Activated CD8-positive, alpha-beta memory T cell treated with anti-CD3 and anti-CD28 coated beads, Interleukin-2, amount 10 ng/mL, durations not matched to agents 7 days and 5 days (primary cell): ENCODE measurements around the gene KIAA0513. TPM values are rescaled to one million over a fixed set of nuclear protein-coding genes. Genes with fewer than 3 reads are reported as not detected.
A peak's percentile ranks its signal among the peaks of the same experiment; 100 is the strongest.

Experiments used
- ATAC-seq: fragments of 150-1000 bp; cut with Tn5 transposase; one replicate; pipeline ENCODE4 v1.10.0; 2021; ENCODE audit warnings: moderate library complexity
- CTCF ChIA-PET: fragments of 350-600 bp; sonication (Branson Sonifier 250); formaldehyde crosslinking; loops from one replicate; lab custom pipeline; 2021; ENCODE audit warnings: antibody characterized with exemption; lab: Charles Lee
- DNase-seq: peaks from one replicate; pipeline ENCODE4 v3.0.0-alpha.2; 2020
- H3K27ac Mint-ChIP-seq: one replicate; pipeline ENCODE4 v1.8.0; 2021; ENCODE audit warnings: mild to moderate bottlenecking, mixed read lengths
- H3K27me3 Mint-ChIP-seq: one replicate; pipeline ENCODE4 v1.8.0; 2021; ENCODE audit warnings: mixed read lengths
- H3K36me3 Mint-ChIP-seq: one replicate; pipeline ENCODE4 v1.8.0; 2021; ENCODE audit warnings: mild to moderate bottlenecking, mixed read lengths
- H3K4me1 Mint-ChIP-seq: one replicate; pipeline ENCODE4 v1.8.0; 2021; ENCODE audit warnings: mixed read lengths
- H3K4me3 Mint-ChIP-seq: one replicate; pipeline ENCODE4 v1.8.0; 2021; ENCODE audit warnings: mild to moderate bottlenecking, moderate library complexity, mixed read lengths
- H3K9me3 Mint-ChIP-seq: one replicate; pipeline ENCODE4 v1.8.0; 2022; ENCODE audit warnings: low read depth, mixed read lengths
- total RNA-seq, 2 experiments: library from RNA; stranded (reverse); gene quantifications; one replicate each; pipeline ENCODE4 v1.2.3, GENCODE V29; 2021

The KIAA0513 gene
- total RNA-seq, 2 experiments from 2014 or later, result 7.9 to 9.6 TPM

- CTCF ChIA-PET, result no interaction called here
- DNase-seq (no peak), ATAC-seq (no peak)
- Mint-ChIP-seq H3K4me3 (no peak overlapping the region), H3K27ac (no peak overlapping the region), H3K4me1 (no peaks in the 10 kb centered on the region), H3K36me3 (no peaks in the 10 kb centered on the region), H3K9me3 (no peaks in the 10 kb centered on the region), H3K27me3 (no peaks in the 10 kb centered on the region)
These were observed 50.1 kb downstream of the KIAA0513 start for GRCh38 chr16:85077576-85078125.

GRCh38 chr16:85078226-85078625 lies 50.6 kb downstream of the KIAA0513 start:
- CTCF ChIA-PET, result no interaction called here

DNA sequence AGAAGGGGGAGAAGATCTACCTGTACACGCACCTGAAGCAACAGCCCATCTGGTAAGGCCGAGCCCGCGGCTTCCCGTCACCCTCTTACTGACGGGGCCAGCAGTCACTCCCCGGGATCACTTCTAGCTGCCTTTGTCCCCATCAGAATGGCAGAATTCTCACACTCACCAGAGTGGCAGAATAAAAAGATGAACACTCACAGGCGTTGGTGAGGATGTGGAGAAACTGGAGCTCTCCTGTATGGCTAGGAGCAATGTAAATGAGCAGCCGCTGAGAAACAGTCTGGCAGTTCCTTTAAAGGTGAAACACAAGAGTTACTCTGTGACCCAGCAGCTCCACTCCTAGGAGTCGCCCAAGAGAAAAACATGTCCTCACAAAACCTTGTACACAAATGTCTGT lies 51.4 kb downstream of the KIAA0513 start:
- ATAC-seq, result no peak
- Mint-ChIP-seq H3K4me3 (no peak overlapping the region), H3K27me3 (no peaks in the 10 kb centered on the region), H3K27ac (no peak overlapping the region), H3K36me3 (no peaks in the 10 kb centered on the region), H3K9me3 (no peaks in the 10 kb centered on the region), H3K4me1 (no peaks in the 10 kb centered on the region)
- DNase-seq, result no peak
- CTCF ChIA-PET, result no interaction called here

More at GRCh38 chr16:85078226-85078625, 50.6 kb downstream of the KIAA0513 start:
- no peaks in the 10 kb centered on the region for H3K9me3 Mint-ChIP-seq
- H3K36me3 Mint-ChIP-seq, result no peaks in the 10 kb centered on the region
- H3K4me1 Mint-ChIP-seq, result no peaks in the 10 kb centered on the region
- DNase-seq (no peak), ATAC-seq (no peak)
- no peaks in the 10 kb centered on the region for H3K27me3 Mint-ChIP-seq
- no peak overlapping the region for H3K4me3 Mint-ChIP-seq
- H3K27ac Mint-ChIP-seq, result no peak overlapping the region

- Mint-ChIP-seq H3K27ac (no peak overlapping the region), H3K9me3 (no peaks in the 10 kb centered on the region), H3K27me3 (no peaks in the 10 kb centered on the region), H3K4me1 (no peaks in the 10 kb centered on the region), H3K36me3 (no peaks in the 10 kb centered on the region), H3K4me3 (no peak overlapping the region)
- CTCF ChIA-PET, result no interaction called here
- no peak for ATAC-seq
- no peak for DNase-seq
These were observed 52.4 kb downstream of the KIAA0513 start for GRCh38 chr16:85079785-85080570.

GRCh38 chr16:85081038-85081437 lies 53.4 kb downstream of the KIAA0513 start:
- H3K27ac Mint-ChIP-seq, result no peak overlapping the region
- H3K4me3 Mint-ChIP-seq, result no peak overlapping the region
- no peaks in the 10 kb centered on the region for H3K36me3 Mint-ChIP-seq
- H3K27me3 Mint-ChIP-seq, result no peaks in the 10 kb centered on the region
- CTCF ChIA-PET, result interaction anchor here (1.3 kb wide), 1 partner anchor 9 kb away, joined by 3 read pairs; no protein-coding TSS in a partner anchor
- no peaks in the 10 kb centered on the region for H3K4me1 Mint-ChIP-seq
- DNase-seq, result no peak
- ATAC-seq, result no peak
- no peaks in the 10 kb centered on the region for H3K9me3 Mint-ChIP-seq

- Mint-ChIP-seq H3K36me3 (no peaks in the 10 kb centered on the region), H3K4me3 (no peak overlapping the region), H3K4me1 (peaks cover under 1% of the 10 kb centered on the region), H3K27me3 (no peaks in the 10 kb centered on the region), H3K27ac (no peak overlapping the region), H3K9me3 (no peaks in the 10 kb centered on the region)
- CTCF ChIA-PET, result interaction anchor here (1.0 to 1.3 kb wide), 2 partner anchors 9 kb away, joined by 3 read pairs; no protein-coding TSS in a partner anchor
- DNase-seq (no peak), ATAC-seq (no peak)
These were observed 54.2 kb downstream of the KIAA0513 start for GRCh38 chr16:85081765-85082164.

DNA sequence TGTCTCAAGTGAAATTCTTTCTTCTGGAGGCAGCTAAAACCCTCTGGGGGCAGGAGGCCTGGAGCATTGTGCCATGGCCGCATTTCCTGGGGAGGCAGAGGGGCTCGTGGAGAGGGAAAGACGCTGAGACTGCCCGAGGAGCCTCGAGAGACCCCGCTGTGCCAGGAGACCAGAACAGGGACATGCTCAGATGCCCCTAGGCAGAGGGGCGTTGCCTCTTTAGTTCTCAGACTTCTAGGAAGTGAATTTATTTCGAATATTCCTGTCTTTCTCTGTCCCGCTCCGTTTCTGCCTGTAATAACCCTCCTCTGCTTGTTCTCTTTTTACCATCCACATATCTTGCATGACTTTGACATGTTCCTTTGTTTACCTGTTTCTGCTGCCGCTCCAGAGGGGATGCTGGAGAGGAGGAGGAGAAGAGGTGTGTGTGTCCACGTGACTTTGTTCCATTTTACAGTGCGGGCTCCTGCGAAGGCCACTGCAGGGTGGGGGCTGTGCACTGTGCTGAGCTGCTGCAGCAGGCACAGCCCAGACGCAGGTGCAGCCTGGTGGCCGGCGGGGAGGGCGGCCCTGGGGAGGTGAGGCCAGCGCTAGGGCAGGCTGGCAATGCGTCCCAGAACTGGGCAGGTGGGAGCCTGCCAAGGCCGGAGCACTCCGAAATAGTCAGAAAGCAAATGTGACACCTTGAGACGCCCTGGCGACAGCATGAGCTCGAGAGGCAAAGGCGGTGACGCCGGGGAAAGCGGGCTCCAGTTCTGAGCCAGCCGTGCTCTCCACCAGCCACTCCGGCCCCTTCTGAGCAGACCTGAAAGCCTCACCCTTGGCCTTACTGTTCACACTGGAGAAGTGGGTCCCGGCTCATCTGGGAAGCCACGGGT lies 54.8 kb downstream of the KIAA0513 start:
- ATAC-seq (no peak), DNase-seq (no peak)
- H3K27me3 Mint-ChIP-seq, result no peaks in the 10 kb centered on the region
- H3K4me3 Mint-ChIP-seq, result no peak overlapping the region
- CTCF ChIA-PET, result interaction anchor here (1.0 to 1.3 kb wide), 2 partner anchors 9 to 10 kb away, joined by 3 read pairs; no protein-coding TSS in a partner anchor
- no peaks in the 10 kb centered on the region for H3K36me3 Mint-ChIP-seq
- peaks cover 4% of the 10 kb centered on the region for H3K4me1 Mint-ChIP-seq
- no peak overlapping the region for H3K27ac Mint-ChIP-seq
- H3K9me3 Mint-ChIP-seq, result no peaks in the 10 kb centered on the region

- ATAC-seq, result no peak
- no peak for DNase-seq
- CTCF ChIA-PET, result interaction anchor here (2.2 kb wide), 1 partner anchor 28 kb away, joined by 5 read pairs; no protein-coding TSS in a partner anchor
- H3K4me1 Mint-ChIP-seq, result peaks cover 4% of the 10 kb centered on the region
- no peaks in the 10 kb centered on the region for H3K9me3 Mint-ChIP-seq
- no peak overlapping the region for H3K27ac Mint-ChIP-seq
- H3K36me3 Mint-ChIP-seq, result no peaks in the 10 kb centered on the region
- H3K27me3 Mint-ChIP-seq, result no peaks in the 10 kb centered on the region
- no peak overlapping the region for H3K4me3 Mint-ChIP-seq
These were observed 55.5 kb downstream of the KIAA0513 start for GRCh38 chr16:85083051-85083639.

GRCh38 chr16:85084841-85085510 lies 57.4 kb downstream of the KIAA0513 start:
- no peaks in the 10 kb centered on the region for H3K27me3 Mint-ChIP-seq
- H3K27ac Mint-ChIP-seq, result no peak overlapping the region
- CTCF ChIA-PET, result interaction anchor here (1.0 to 4.1 kb wide), 3 partner anchors 30 to 74 kb away, joined by 3 to 43 read pairs (median 5); partner anchors contain the start of gene KIAA0513
- DNase-seq, result no peak
- H3K4me1 Mint-ChIP-seq, result peaks cover 4% of the 10 kb centered on the region
- ATAC-seq, result no peak
- H3K4me3 Mint-ChIP-seq, result no peak overlapping the region
- H3K36me3 Mint-ChIP-seq, result no peaks in the 10 kb centered on the region
- no peaks in the 10 kb centered on the region for H3K9me3 Mint-ChIP-seq

DNA sequence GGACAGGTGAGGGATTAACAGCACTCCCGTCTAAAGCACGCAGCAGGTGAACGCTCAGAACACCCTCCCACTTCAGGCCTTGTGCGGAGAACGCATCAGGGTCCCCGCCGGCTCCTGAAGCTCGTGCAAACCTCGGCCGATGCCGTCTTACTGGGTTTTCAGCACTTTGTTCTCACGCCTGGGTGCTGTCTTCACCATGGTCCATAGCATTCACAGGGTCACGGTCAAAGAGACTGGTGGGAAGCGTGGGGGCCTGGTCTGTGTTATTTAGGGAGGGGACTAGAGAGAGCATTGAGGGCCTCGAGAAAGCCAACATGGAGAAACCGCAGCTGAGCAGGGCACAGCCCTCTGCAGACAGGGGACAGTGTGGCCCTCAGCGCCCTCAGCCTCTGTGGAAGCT lies 58.1 kb downstream of the KIAA0513 start:
- Mint-ChIP-seq H3K36me3 (no peaks in the 10 kb centered on the region), H3K4me3 (no peak overlapping the region), H3K27me3 (no peaks in the 10 kb centered on the region), H3K4me1 (peaks cover 7% of the 10 kb centered on the region), H3K27ac (no peak overlapping the region), H3K9me3 (no peaks in the 10 kb centered on the region)
- CTCF ChIA-PET, result interaction anchor here (0.9 to 4.1 kb wide), 8 partner anchors 19 to 332 kb away, joined by 3 to 43 read pairs (median 14); partner anchors contain the start of gene KIAA0513
- DNase-seq, result no peak
- no peak for ATAC-seq

DNA sequence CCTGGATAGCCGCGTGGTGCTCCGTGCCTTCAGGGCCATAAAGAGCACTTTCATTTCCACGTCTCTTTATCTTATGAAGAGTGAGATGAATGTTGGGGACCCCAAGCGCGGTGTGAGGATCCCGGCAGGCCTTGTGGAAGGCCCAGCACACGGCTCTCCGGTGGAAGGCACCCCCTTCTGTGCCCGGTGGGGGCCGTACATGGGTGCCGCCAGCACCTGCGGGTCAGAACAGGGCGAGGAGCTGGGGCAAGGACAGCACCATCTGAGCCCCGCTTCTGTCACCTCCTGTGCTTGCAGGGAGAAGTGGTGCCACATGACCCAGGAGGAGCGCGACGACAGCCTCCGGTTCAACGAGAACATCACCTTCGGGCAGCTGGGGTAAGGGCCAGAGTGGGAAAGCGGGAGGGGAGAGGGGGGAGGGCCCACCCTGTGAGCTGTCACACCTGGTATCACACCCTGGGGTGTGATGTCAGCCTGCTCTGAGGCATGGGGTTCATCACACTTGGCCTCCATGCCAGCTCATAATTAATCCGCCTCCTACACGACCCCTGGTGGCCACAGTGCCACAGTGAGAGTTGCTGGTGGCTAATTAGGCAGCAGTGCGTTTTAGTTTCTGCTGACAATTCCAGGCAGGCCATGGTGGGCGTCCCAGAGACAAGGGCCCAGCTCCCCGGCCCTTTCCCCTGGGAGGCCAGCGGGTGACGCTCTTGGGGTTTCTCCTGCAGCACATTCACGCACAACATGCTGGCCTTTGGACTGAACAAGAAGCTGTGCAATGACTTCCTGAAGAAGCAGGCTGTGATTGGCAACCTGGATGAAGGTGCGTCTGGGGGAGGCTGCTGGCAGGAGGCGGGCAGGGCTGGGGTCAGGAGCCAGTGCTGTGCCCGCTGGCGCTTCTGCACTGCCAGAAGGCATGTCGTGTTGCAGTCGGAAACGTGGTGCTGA lies 59.0 kb downstream of the KIAA0513 start:
- ATAC-seq (peak; percentile 91), DNase-seq (peak; percentile 88)
- H3K36me3 Mint-ChIP-seq, result no peaks in the 10 kb centered on the region
- CTCF ChIA-PET, result interaction anchor here (0.6 to 4.1 kb wide), 29 partner anchors 9 to 464 kb away, joined by 3 to 43 read pairs (median 5); partner anchors contain the start of genes KIAA0513 and ZDHHC7
- H3K4me3 Mint-ChIP-seq, result no peak overlapping the region
- H3K27ac Mint-ChIP-seq, result no peak overlapping the region
- no peaks in the 10 kb centered on the region for H3K9me3 Mint-ChIP-seq
- no peaks in the 10 kb centered on the region for H3K27me3 Mint-ChIP-seq
- H3K4me1 Mint-ChIP-seq, result peaks cover 9% of the 10 kb centered on the region
